PFSK-1 (cell line): Measurements from ENCODE around the gene TBC1D22A.

Experiments
- FOXP2 ChIP-seq: optimal IDR thresholded peaks from 2 replicates; pipeline ENCODE3; 2011; ENCODE audit warnings: borderline replicate concordance, control low read depth, inconsistent platforms; ENCODE audit not compliant: insufficient read depth; ENCODE audit errors: extremely low read length, extremely low read depth
- POLR2AphosphoS5 ChIP-seq: IDR thresholded peaks from 2 replicates; pipeline ENCODE4 v1.6.1; 2012; ENCODE audit warnings: low read depth, mild to moderate bottlenecking, control low read depth, low read length, moderate library complexity
- REST ChIP-seq, 2 experiments: IDR thresholded peaks; 2 replicates each; pipeline versions ENCODE4 v1.6.1 to v1.8.0; 2011 to 2012; ENCODE audit warnings: low read depth in 2 of 2, low read length in 2 of 2, control low read depth in 1 of 2, inconsistent platforms in 1 of 2, mild to moderate bottlenecking in 1 of 2, moderate library complexity in 1 of 2; ENCODE audit not compliant: insufficient read depth in 1 of 2
- SIN3A ChIP-seq: IDR thresholded peaks from 2 replicates; pipeline ENCODE4 v1.6.1; 2012; ENCODE audit warnings: mild to moderate bottlenecking, low read length, moderate library complexity, borderline replicate concordance; ENCODE audit not compliant: insufficient read depth
- TAF1 ChIP-seq: IDR thresholded peaks from 2 replicates; pipeline ENCODE4 v1.6.1; 2012; ENCODE audit warnings: low read length, control low read depth, borderline replicate concordance; ENCODE audit not compliant: insufficient read depth

Gene TBC1D22A

GRCh38 chr22:46931881-46932280 lies 169.4 kb downstream of the TBC1D22A start:
- no peak for TF ChIP-seq FOXP2
- no peak for TF ChIP-seq REST (IDR thresholded peaks at IDR 0.05; ENCODE audit: insufficient read depth in 1 of 2, low read depth in 2 of 2, low read length in 2 of 2)

GRCh38 chr22:46933040-46933930 lies 170.8 kb downstream of the TBC1D22A start:
- TF ChIP-seq REST (IDR thresholded peaks at IDR 0.05; ENCODE audit: insufficient read depth in 1 of 2, low read depth in 2 of 2, low read length in 2 of 2) (no peak), POLR2AphosphoS5 (no peak)

DNA sequence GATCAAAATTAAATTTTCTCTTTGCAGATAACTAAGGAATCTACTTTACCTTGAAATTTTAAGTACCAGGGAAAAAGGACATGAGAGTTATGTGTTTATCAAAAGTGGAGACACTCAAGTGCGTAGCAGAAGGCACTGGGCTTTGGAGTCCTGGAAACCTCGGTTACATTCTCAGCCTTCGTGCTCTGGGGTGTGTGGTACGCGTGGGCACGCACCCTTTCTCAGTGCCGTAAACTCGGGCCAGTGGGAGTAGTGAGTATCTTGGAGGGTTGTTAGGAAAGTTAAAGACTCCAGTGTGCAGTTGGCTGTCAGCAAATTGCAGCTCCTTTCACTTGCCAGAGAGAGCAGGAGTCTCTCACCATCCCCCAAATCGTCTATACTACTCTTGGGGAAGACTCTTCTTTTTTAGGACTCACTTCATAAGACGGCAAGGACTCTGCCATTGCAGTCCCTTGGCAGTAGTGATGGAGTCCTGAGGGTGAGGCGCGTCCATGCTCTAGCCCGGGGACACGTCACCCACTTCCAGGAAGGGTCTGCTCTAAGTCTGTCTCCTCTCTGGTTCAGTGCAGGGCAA lies 171.8 kb downstream of the TBC1D22A start:
- TF ChIP-seq SIN3A (no peak), POLR2AphosphoS5 (no peak), TAF1 (no peak), REST (IDR thresholded peaks at IDR 0.05; ENCODE audit: insufficient read depth in 1 of 2, low read depth in 2 of 2, low read length in 2 of 2) (no peak), FOXP2 (no peak)

- no peak for TF ChIP-seq REST (IDR thresholded peaks at IDR 0.05; ENCODE audit: insufficient read depth in 1 of 2, low read depth in 2 of 2, low read length in 2 of 2)
- TF ChIP-seq SIN3A, result no peak
- no peak for TF ChIP-seq FOXP2
- no peak for TF ChIP-seq TAF1
- TF ChIP-seq POLR2AphosphoS5, result no peak
Observed at GRCh38 chr22:46934746-46935491, 172.5 kb downstream of the TBC1D22A start.
